GM12878 (cell line): ENCODE measurements around the gene MND1. TPM values are rescaled to one million over a fixed set of nuclear protein-coding genes. Genes with fewer than 3 reads are reported as not detected.

Source experiments
- BACH1 ChIP-seq: fragments of 450-650 bp; IDR thresholded peaks from 2 replicates; pipeline ENCODE4 v1.6.1; 2017; ENCODE audit warnings: mild to moderate bottlenecking, borderline replicate concordance
- BCL3 ChIP-seq: IDR thresholded peaks from 2 replicates; pipeline ENCODE4 v1.6.1; 2011; ENCODE audit warnings: borderline replicate concordance, low read depth, mild to moderate bottlenecking, moderate library complexity, low read length; ENCODE audit not compliant: insufficient read depth, poor library complexity, severe bottlenecking
- BHLHE40 ChIP-seq, 2 experiments: fragments of 450-650 bp in 1 of 2; IDR thresholded peaks; 2 replicates each; pipeline ENCODE4 v1.6.1; 2011 to 2017; ENCODE audit warnings: low read depth in 2 of 2, borderline replicate concordance in 1 of 2, improper control_type of control experiment in 1 of 2, low read length in 1 of 2, mild to moderate bottlenecking in 1 of 2
- BRCA1 ChIP-seq: IDR thresholded peaks from 2 replicates; pipeline ENCODE4 v1.6.1; 2011; ENCODE audit warnings: low read depth, low read length, improper control_type of control experiment
- CEBPB ChIP-seq, 2 experiments: fragments of 150-350 bp in 1 of 2; IDR thresholded peaks; 2 replicates each; pipeline ENCODE4 v1.6.1; 2012 to 2014; ENCODE audit warnings: low read depth in 2 of 2, low read length in 2 of 2, borderline replicate concordance in 1 of 2, inconsistent platforms in 1 of 2
- CEBPZ ChIP-seq: fragments of 150-350 bp; IDR thresholded peaks from 2 replicates; pipeline ENCODE4 v1.6.1; 2016; ENCODE audit warnings: low read depth, low read length
- CREM ChIP-seq: IDR thresholded peaks from 2 replicates; pipeline ENCODE4 v1.6.1; 2014; ENCODE audit warnings: antibody characterized with exemption, low read depth
- EGR1 ChIP-seq, 2 experiments: IDR thresholded peaks; 1 replicate in 1 of 2; 2 replicates in 1 of 2; pipeline ENCODE4 v1.6.1; 2011 to 2012; ENCODE audit warnings: low read depth in 2 of 2, low read length in 2 of 2, borderline replicate concordance in 1 of 2, mild to moderate bottlenecking in 1 of 2, moderate library complexity in 1 of 2
- FOXK2 ChIP-seq: fragments of 450-650 bp; IDR thresholded peaks from 2 replicates; pipeline ENCODE4 v1.6.1; 2017; ENCODE audit warnings: mild to moderate bottlenecking, moderate library complexity
- IRF4 ChIP-seq: IDR thresholded peaks from 2 replicates; pipeline ENCODE4 v1.6.1; 2011; ENCODE audit warnings: low read depth, low read length
- KAT2A ChIP-seq: conservative IDR thresholded peaks from 2 replicates; pipeline ENCODE4 v1.6.1; 2011; ENCODE audit warnings: low read depth, low read length; ENCODE audit not compliant: control insufficient read depth
- NFIC ChIP-seq: IDR thresholded peaks from 2 replicates; pipeline ENCODE4 v1.6.1; 2012; ENCODE audit warnings: low read depth, mild to moderate bottlenecking, inconsistent platforms, low read length, moderate library complexity
- NFYB ChIP-seq: IDR thresholded peaks from 2 replicates; pipeline ENCODE4 v1.6.1; 2011; ENCODE audit warnings: low read depth, mild to moderate bottlenecking, low read length, improper control_type of control experiment, moderate library complexity; ENCODE audit not compliant: insufficient read depth
- RAD51 ChIP-seq: fragments of 450-650 bp; IDR thresholded peaks from 2 replicates; pipeline ENCODE4 v1.6.1; 2016; ENCODE audit warnings: moderate library complexity, mild to moderate bottlenecking, inconsistent platforms
- RB1 ChIP-seq: fragments of 450-650 bp; formaldehyde crosslinking; IDR thresholded peaks from 2 replicates; pipeline ENCODE4 v1.6.1; 2017; ENCODE audit warnings: mild to moderate bottlenecking, borderline replicate concordance
- RUNX3 ChIP-seq: IDR thresholded peaks from 2 replicates; pipeline ENCODE4 v1.6.1; 2012; ENCODE audit warnings: low read length, inconsistent platforms
- SIN3A ChIP-seq: IDR thresholded peaks from 2 replicates; pipeline ENCODE4 v1.6.1; 2012; ENCODE audit warnings: low read depth, low read length, improper control_type of control experiment
- SMARCA5 ChIP-seq: fragments of 450-650 bp; IDR thresholded peaks from 2 replicates; pipeline ENCODE4 v1.6.1; 2017; ENCODE audit warnings: mild to moderate bottlenecking
- SP1 ChIP-seq: IDR thresholded peaks from one replicate; pipeline ENCODE4 v1.6.1; 2011; ENCODE audit warnings: low read depth, low read length
- SREBF1 ChIP-seq: IDR thresholded peaks from 2 replicates; pipeline ENCODE4 v1.6.1; 2012; ENCODE audit warnings: mild to moderate bottlenecking, low read length
- ZNF592 ChIP-seq: fragments of 450-650 bp; IDR thresholded peaks from 2 replicates; pipeline ENCODE4 v1.6.1; 2017; ENCODE audit warnings: mild to moderate bottlenecking, moderate library complexity
- polyA plus RNA-seq, 11 experiments: library from polyadenylated mRNA; depleted of rRNA in 4 of 11; unstranded in 6 of 11; stranded (reverse) in 5 of 11; fragments of >200 nt; fragmentation: Nextera tagmentation in 4 of 11; fragmentation: Illumina TruSeq in 1 of 11; extraction: Ambion mirVana in 4 of 11; extraction: Trizol in 1 of 11; gene quantifications; 1 replicate in 1 of 11; 2 replicates in 10 of 11; pipeline versions ENCODE4 v1.2.1 to v1.2.3, GENCODE V29; 2011 to 2016; ENCODE audit warnings: inconsistent platforms in 2 of 11, missing spikeins in 2 of 11, low read depth in 1 of 11
- total RNA-seq, 4 experiments: library from RNA; depleted of rRNA in 3 of 4; stranded (reverse); fragments of >200 nt in 3 of 4; fragmentation: Illumina TruSeq in 1 of 4; extraction: Trizol in 1 of 4; gene quantifications; 2 replicates each; pipeline versions ENCODE4 v1.2.1 to v1.2.3, GENCODE V29; 2013 to 2021

MND1 gene
- total and polyA plus RNA-seq, 10 of the 15 experiments (the other 5 are each of a cell fraction or from before 2014, with no cell fraction given): 17.7 to 58.1 (median 47.3) TPM

- TF ChIP-seq FOXK2 (no peak), RAD51 (no peak), NFIC (0 out of 2 replicates have a peak, but pooled peaks have one; percentile 18), BCL3 (no peak), NFYB (no peak), EGR1 (IDR thresholded peaks at IDR 0.05; ENCODE audit: borderline replicate concordance in 1 of 2, low read depth in 2 of 2, low read length in 2 of 2) (0 out of 3 replicates have a peak, but pooled peaks of 1 of the 2 experiments have one; percentile 2), BACH1 (no peak), IRF4 (no peak), BRCA1 (no peak), KAT2A (no peak), BHLHE40 (IDR thresholded peaks at IDR 0.05; ENCODE audit: borderline replicate concordance in 1 of 2, low read depth in 2 of 2, low read length in 1 of 2) (peak; percentile 8 to 60; a peak in 2 of 4 replicates), CEBPB (IDR thresholded peaks at IDR 0.05; ENCODE audit: borderline replicate concordance in 1 of 2, low read depth in 2 of 2, low read length in 2 of 2) (no peak), SIN3A (peak; percentile 14; the same call in 1 of the 2 replicates), RB1 (no peak), SP1 (no peak), ZNF592 (no peak), SREBF1 (no peak), SMARCA5 (no peak), CEBPZ (no peak), RUNX3 (peak; percentile 52), CREM (no peak)
Measured at GRCh38 chr4:153345012-153345981, 809 bp downstream of the MND1 start (continued).
